ENCODE results near the gene MKRN3.
"Not testable (repeated sequence)": the region's sequence is repeated elsewhere in the genome, so short reads cannot be mapped to it uniquely, and the experiment has no call there.

The MKRN3 gene

GRCh38 chr15:23578521-23579150 lies 13.2 kb downstream of the MKRN3 start:
- DNase-seq = no peak
- Histone ChIP-seq H3K27ac (ENCODE audit: insufficient read depth in 1 of 2, low read depth in 1 of 2, low read length in 2 of 2, poor library complexity in 1 of 2, severe bottlenecking in 2 of 2) (no peak overlapping the region), H3K9me3 (ENCODE audit: control extremely low read depth in 1 of 5, control insufficient read depth in 4 of 5, insufficient read depth in 2 of 5, low read depth in 1 of 5, low read length in 4 of 5) (no peaks in the 10 kb centered on the region), H3K4me1 (ENCODE audit: control extremely low read depth in 1 of 4, control insufficient read depth in 4 of 4, insufficient read depth in 4 of 4, low read length in 3 of 4) (no peaks in the 10 kb centered on the region), H3K27me3 (replicated peaks in 2 of 5; ENCODE audit: control insufficient read depth in 4 of 5, insufficient read depth in 5 of 5, low read length in 4 of 5) (no peaks in the 10 kb centered on the region), H3K4me3 (ENCODE audit: control insufficient read depth in 1 of 7, extremely low read depth in 1 of 7, insufficient read depth in 4 of 7, low read depth in 2 of 7, low read length in 6 of 7) (no peak overlapping the region), H3K36me3 (ENCODE audit: control insufficient read depth in 4 of 4, insufficient read depth in 4 of 4, low read length in 3 of 4) (no peaks in the 10 kb centered on the region)
- POLR2A ChIA-PET = no interaction called here
- WGBS (ENCODE audit: insufficient coverage) = no CpG with 5 or more reads among the region's 4 CpGs
- CTCF ChIA-PET = no interaction called here

GRCh38 chr15:23588268-23588667 lies 22.8 kb downstream of the MKRN3 start:
- DNase-seq = no peak
- 38% methylated on average over 1 of the region's 2 CpGs for WGBS (ENCODE audit: insufficient coverage)
- ChIA-PET POLR2A (no interaction called here), CTCF (interaction anchor here (1.2 kb wide), 1 partner anchor 15 kb away, joined by 3 read pairs; no protein-coding TSS in a partner anchor)
- no peaks in the 10 kb centered on the region for H3K4me1 ChIP-seq (ENCODE audit: control extremely low read depth in 1 of 4, control insufficient read depth in 4 of 4, insufficient read depth in 4 of 4, low read length in 3 of 4)
- peaks cover 0 to 2% (median 0%) of the 10 kb centered on the region in 5 experiments for H3K9me3 ChIP-seq (ENCODE audit: control extremely low read depth in 1 of 5, control insufficient read depth in 4 of 5, insufficient read depth in 2 of 5, low read depth in 1 of 5, low read length in 4 of 5)
- H3K36me3 ChIP-seq (ENCODE audit: control insufficient read depth in 4 of 4, insufficient read depth in 4 of 4, low read length in 3 of 4) = no peaks in the 10 kb centered on the region
- no peak overlapping the region for H3K27ac ChIP-seq (ENCODE audit: insufficient read depth in 1 of 2, low read depth in 1 of 2, low read length in 2 of 2, poor library complexity in 1 of 2, severe bottlenecking in 2 of 2)
- no peak overlapping the region for H3K4me3 ChIP-seq (ENCODE audit: control insufficient read depth in 1 of 7, extremely low read depth in 1 of 7, insufficient read depth in 4 of 7, low read depth in 2 of 7, low read length in 6 of 7)
- H3K27me3 ChIP-seq (replicated peaks in 2 of 5; ENCODE audit: control insufficient read depth in 4 of 5, insufficient read depth in 5 of 5, low read length in 4 of 5) = no peaks in the 10 kb centered on the region

DNA sequence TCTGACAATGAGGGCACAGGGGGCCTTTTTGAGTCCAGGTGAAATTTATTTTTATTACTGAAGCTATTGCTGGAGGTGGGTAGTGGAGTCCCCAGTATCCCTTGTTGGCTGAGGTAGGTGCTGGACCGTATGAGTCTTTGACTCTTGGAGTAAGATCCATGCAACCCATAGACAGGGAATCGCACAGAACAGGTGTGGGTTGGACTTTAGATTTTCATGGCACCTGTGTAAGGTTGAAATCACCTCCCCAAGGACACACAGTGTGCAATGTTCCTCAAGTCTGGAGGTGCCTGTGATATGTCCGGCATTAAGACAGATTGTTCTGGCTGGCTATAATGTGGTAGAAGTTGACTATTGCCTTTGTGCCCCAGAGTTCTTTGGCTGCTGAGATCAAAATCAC lies 23.5 kb downstream of the MKRN3 start:
- Histone ChIP-seq H3K9me3 (ENCODE audit: control extremely low read depth in 1 of 5, control insufficient read depth in 4 of 5, insufficient read depth in 2 of 5, low read depth in 1 of 5, low read length in 4 of 5) (peaks cover 0 to 2% (median 0%) of the 10 kb centered on the region in 5 experiments), H3K27me3 (replicated peaks in 2 of 5; ENCODE audit: control insufficient read depth in 4 of 5, insufficient read depth in 5 of 5, low read length in 4 of 5) (no peaks in the 10 kb centered on the region), H3K36me3 (ENCODE audit: control insufficient read depth in 4 of 4, insufficient read depth in 4 of 4, low read length in 3 of 4) (no peaks in the 10 kb centered on the region), H3K4me3 (ENCODE audit: control insufficient read depth in 1 of 7, extremely low read depth in 1 of 7, insufficient read depth in 4 of 7, low read depth in 2 of 7, low read length in 6 of 7) (no peak overlapping the region), H3K4me1 (ENCODE audit: control extremely low read depth in 1 of 4, control insufficient read depth in 4 of 4, insufficient read depth in 4 of 4, low read length in 3 of 4) (no peaks in the 10 kb centered on the region), H3K27ac (ENCODE audit: insufficient read depth in 1 of 2, low read depth in 1 of 2, low read length in 2 of 2, poor library complexity in 1 of 2, severe bottlenecking in 2 of 2) (no peak overlapping the region)
- POLR2A ChIA-PET = no interaction called here
- DNase-seq = no peak
- CTCF ChIA-PET = no interaction called here
- 50% methylated on average over 2 of the region's 3 CpGs for WGBS (ENCODE audit: insufficient coverage)

GRCh38 chr15:23594252-23594770 lies 28.8 kb downstream of the MKRN3 start:
- CTCF ChIA-PET = no interaction called here
- Histone ChIP-seq H3K4me3 (ENCODE audit: control insufficient read depth in 1 of 7, extremely low read depth in 1 of 7, insufficient read depth in 4 of 7, low read depth in 2 of 7, low read length in 6 of 7) (no peak overlapping the region), H3K36me3 (ENCODE audit: control insufficient read depth in 4 of 4, insufficient read depth in 4 of 4, low read length in 3 of 4) (no peaks in the 10 kb centered on the region), H3K27ac (ENCODE audit: insufficient read depth in 1 of 2, low read depth in 1 of 2, low read length in 2 of 2, poor library complexity in 1 of 2, severe bottlenecking in 2 of 2) (no peak overlapping the region), H3K27me3 (replicated peaks in 2 of 5; ENCODE audit: control insufficient read depth in 4 of 5, insufficient read depth in 5 of 5, low read length in 4 of 5) (peaks cover 0 to 2% (median 0%) of the 10 kb centered on the region in 5 experiments), H3K4me1 (ENCODE audit: control extremely low read depth in 1 of 4, control insufficient read depth in 4 of 4, insufficient read depth in 4 of 4, low read length in 3 of 4) (no peaks in the 10 kb centered on the region), H3K9me3 (ENCODE audit: control extremely low read depth in 1 of 5, control insufficient read depth in 4 of 5, insufficient read depth in 2 of 5, low read depth in 1 of 5, low read length in 4 of 5) (peaks cover 0 to 2% (median 0%) of the 10 kb centered on the region in 5 experiments)
- 75% methylated on average over 3 of the region's 7 CpGs for whole genome bisulfite sequencing (ENCODE audit: insufficient coverage)
- DNase-seq = no peak
- POLR2A ChIA-PET = no interaction called here

GRCh38 chr15:23595368-23595767 lies 29.9 kb downstream of the MKRN3 start:
- ChIA-PET POLR2A (no interaction called here), CTCF (no interaction called here)
- DNase-seq = no peak
- no peaks in the 10 kb centered on the region for H3K9me3 ChIP-seq (ENCODE audit: control extremely low read depth in 1 of 5, control insufficient read depth in 4 of 5, insufficient read depth in 2 of 5, low read depth in 1 of 5, low read length in 4 of 5)
- no peak overlapping the region for H3K27ac ChIP-seq (ENCODE audit: insufficient read depth in 1 of 2, low read depth in 1 of 2, low read length in 2 of 2, poor library complexity in 1 of 2, severe bottlenecking in 2 of 2)
- no peaks in the 10 kb centered on the region for H3K4me1 ChIP-seq (ENCODE audit: control extremely low read depth in 1 of 4, control insufficient read depth in 4 of 4, insufficient read depth in 4 of 4, low read length in 3 of 4)
- H3K36me3 ChIP-seq (ENCODE audit: control insufficient read depth in 4 of 4, insufficient read depth in 4 of 4, low read length in 3 of 4) = no peaks in the 10 kb centered on the region
- peaks cover 0 to 2% (median 0%) of the 10 kb centered on the region in 5 experiments for H3K27me3 ChIP-seq (replicated peaks in 2 of 5; ENCODE audit: control insufficient read depth in 4 of 5, insufficient read depth in 5 of 5, low read length in 4 of 5)
- 69% methylated on average over 2 of the region's 2 CpGs for WGBS (ENCODE audit: insufficient coverage)
- H3K4me3 ChIP-seq (ENCODE audit: control insufficient read depth in 1 of 7, extremely low read depth in 1 of 7, insufficient read depth in 4 of 7, low read depth in 2 of 7, low read length in 6 of 7) = no peak overlapping the region

GRCh38 chr15:23596736-23597135 lies 31.3 kb downstream of the MKRN3 start:
- Histone ChIP-seq H3K27me3 (replicated peaks in 2 of 5; ENCODE audit: control insufficient read depth in 4 of 5, insufficient read depth in 5 of 5, low read length in 4 of 5) (peaks cover 0 to 2% (median 0%) of the 10 kb centered on the region in 5 experiments), H3K4me3 (ENCODE audit: control insufficient read depth in 1 of 7, extremely low read depth in 1 of 7, insufficient read depth in 4 of 7, low read depth in 2 of 7, low read length in 6 of 7) (no peak overlapping the region), H3K36me3 (ENCODE audit: control insufficient read depth in 4 of 4, insufficient read depth in 4 of 4, low read length in 3 of 4) (no peaks in the 10 kb centered on the region), H3K27ac (ENCODE audit: insufficient read depth in 1 of 2, low read depth in 1 of 2, low read length in 2 of 2, poor library complexity in 1 of 2, severe bottlenecking in 2 of 2) (no peak overlapping the region), H3K9me3 (ENCODE audit: control extremely low read depth in 1 of 5, control insufficient read depth in 4 of 5, insufficient read depth in 2 of 5, low read depth in 1 of 5, low read length in 4 of 5) (no peaks in the 10 kb centered on the region), H3K4me1 (ENCODE audit: control extremely low read depth in 1 of 4, control insufficient read depth in 4 of 4, insufficient read depth in 4 of 4, low read length in 3 of 4) (no peaks in the 10 kb centered on the region)
- ChIA-PET POLR2A (no interaction called here), CTCF (no interaction called here)
- WGBS (ENCODE audit: insufficient coverage) = 100% methylated on average over 1 of the region's 5 CpGs
- DNase-seq = no peak

- POLR2A ChIA-PET; CTCF ChIA-PET; H3K4me1 ChIP-seq (ENCODE audit: control extremely low read depth in 1 of 4, control insufficient read depth in 4 of 4, insufficient read depth in 4 of 4, low read length in 3 of 4); DNase-seq; H3K9me3 ChIP-seq (ENCODE audit: control extremely low read depth in 1 of 5, control insufficient read depth in 4 of 5, insufficient read depth in 2 of 5, low read depth in 1 of 5, low read length in 4 of 5); H3K36me3 ChIP-seq (ENCODE audit: control insufficient read depth in 4 of 4, insufficient read depth in 4 of 4, low read length in 3 of 4); H3K27ac ChIP-seq (ENCODE audit: insufficient read depth in 1 of 2, low read depth in 1 of 2, low read length in 2 of 2, poor library complexity in 1 of 2, severe bottlenecking in 2 of 2); H3K4me3 ChIP-seq (ENCODE audit: control insufficient read depth in 1 of 7, extremely low read depth in 1 of 7, insufficient read depth in 4 of 7, low read depth in 2 of 7, low read length in 6 of 7); H3K27me3 ChIP-seq (replicated peaks in 2 of 5; ENCODE audit: control insufficient read depth in 4 of 5, insufficient read depth in 5 of 5, low read length in 4 of 5): not testable (repeated sequence)
- WGBS (ENCODE audit: insufficient coverage) = 89% methylated on average over 12 of the region's 14 CpGs
Observed at GRCh38 chr15:23597278-23597677, 31.8 kb downstream of the MKRN3 start.
